Measurements from ENCODE around the gene DNAH10. TPM values are rescaled to one million over a fixed set of nuclear protein-coding genes. Genes with fewer than 3 reads are reported as not detected.
A peak's percentile ranks its signal among the peaks of the same experiment; 100 is the strongest.
"Not testable (repeated sequence)": the region's sequence is repeated elsewhere in the genome, so short reads cannot be mapped to it uniquely, and the experiment has no call there.

Gene DNAH10
- total RNA-seq, 6 experiments from 2014 or later = 0.19 to 1.1 (median 0.64) TPM

DNA sequence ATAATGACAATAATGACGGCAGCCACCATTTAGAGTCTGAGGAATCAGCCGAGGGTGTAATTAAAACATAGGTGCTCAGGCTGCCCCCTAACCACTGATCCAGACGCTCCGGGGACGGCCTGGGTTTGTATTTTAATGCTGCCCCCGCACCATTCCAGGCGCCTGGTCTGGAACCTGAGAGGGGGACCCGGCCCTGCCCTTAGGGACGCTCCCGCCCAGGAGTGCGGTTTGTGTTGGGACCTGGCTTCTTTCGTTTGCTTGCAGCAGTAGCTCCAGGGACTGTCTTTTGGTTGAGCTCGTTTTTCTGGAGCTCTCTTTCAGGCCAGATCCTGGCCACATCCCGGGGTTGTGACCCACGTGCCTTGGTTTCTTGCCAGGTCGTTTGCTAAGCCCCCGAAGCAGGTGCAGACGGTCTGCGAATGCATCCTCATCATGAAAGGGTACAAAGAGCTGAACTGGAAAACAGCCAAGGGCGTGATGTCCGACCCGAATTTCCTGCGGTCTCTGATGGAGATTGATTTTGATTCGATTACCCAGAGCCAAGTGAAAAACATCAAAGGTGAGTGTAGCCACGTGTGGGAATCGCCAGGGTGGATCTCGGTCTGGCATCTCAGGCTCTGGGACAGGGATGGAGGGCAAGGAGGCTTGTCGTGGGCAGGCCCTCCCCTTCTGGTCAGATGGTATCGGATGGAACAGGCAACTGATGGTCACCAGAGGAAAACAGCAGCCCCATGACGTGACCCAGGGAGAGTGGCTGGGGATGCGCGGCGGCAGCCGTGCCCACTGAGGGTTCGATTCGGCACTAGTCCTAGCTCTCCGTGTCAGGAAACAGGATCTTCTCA lies 147.0 kb downstream of the DNAH10 start:
- TF ChIP-seq, protein P1, sequence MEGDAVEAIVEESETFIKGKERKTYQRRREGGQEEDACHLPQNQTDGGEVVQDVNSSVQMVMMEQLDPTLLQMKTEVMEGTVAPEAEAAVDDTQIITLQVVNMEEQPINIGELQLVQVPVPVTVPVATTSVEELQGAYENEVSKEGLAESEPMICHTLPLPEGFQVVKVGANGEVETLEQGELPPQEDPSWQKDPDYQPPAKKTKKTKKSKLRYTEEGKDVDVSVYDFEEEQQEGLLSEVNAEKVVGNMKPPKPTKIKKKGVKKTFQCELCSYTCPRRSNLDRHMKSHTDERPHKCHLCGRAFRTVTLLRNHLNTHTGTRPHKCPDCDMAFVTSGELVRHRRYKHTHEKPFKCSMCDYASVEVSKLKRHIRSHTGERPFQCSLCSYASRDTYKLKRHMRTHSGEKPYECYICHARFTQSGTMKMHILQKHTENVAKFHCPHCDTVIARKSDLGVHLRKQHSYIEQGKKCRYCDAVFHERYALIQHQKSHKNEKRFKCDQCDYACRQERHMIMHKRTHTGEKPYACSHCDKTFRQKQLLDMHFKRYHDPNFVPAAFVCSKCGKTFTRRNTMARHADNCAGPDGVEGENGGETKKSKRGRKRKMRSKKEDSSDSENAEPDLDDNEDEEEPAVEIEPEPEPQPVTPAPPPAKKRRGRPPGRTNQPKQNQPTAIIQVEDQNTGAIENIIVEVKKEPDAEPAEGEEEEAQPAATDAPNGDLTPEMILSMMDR (IDR thresholded peaks at IDR 0.05) = no peak
- no peak overlapping the region for H3K27ac Mint-ChIP-seq
- H3K4me1 Mint-ChIP-seq (ENCODE audit: low read depth) = peaks cover 30% of the 10 kb centered on the region
- H3K9me3 Mint-ChIP-seq = no peaks in the 10 kb centered on the region
- H3K4me3 Mint-ChIP-seq = no peak overlapping the region
- H3K36me3 Mint-ChIP-seq (ENCODE audit: low read depth) = no peaks in the 10 kb centered on the region
- peaks cover 6% of the 10 kb centered on the region for H3K27me3 Mint-ChIP-seq (ENCODE audit: insufficient read depth)
- no peak for DNase-seq

DNA sequence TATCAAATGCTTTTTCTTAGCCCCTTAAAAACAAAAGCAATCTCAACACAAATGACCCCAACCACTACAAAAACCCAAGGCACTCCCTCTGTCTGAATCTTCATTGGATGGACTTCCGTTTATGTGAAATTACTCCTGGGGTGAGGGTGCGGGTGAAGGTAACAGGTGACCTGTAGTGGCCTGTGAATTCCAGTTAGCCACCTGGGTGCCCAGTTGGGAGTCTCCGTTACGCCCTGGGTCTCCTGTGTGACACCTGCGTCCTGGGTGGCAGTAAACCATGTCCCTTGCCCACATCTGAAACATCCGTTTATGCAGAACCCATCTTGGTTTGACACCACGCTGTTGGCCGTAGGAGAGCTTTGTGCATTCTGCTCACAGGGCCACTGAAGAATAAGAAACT lies 148.0 kb downstream of the DNAH10 start:
- no peak overlapping the region for H3K4me3 Mint-ChIP-seq
- DNase-seq = no peak
- H3K36me3 Mint-ChIP-seq (ENCODE audit: low read depth) = no peaks in the 10 kb centered on the region
- peaks cover 7% of the 10 kb centered on the region for H3K27me3 Mint-ChIP-seq (ENCODE audit: insufficient read depth)
- H3K9me3 Mint-ChIP-seq = no peaks in the 10 kb centered on the region
- H3K4me1 Mint-ChIP-seq (ENCODE audit: low read depth) = peaks cover 29% of the 10 kb centered on the region
- TF ChIP-seq, protein P1 (IDR thresholded peaks at IDR 0.05) = no peak
- H3K27ac Mint-ChIP-seq = no peak overlapping the region

DNA sequence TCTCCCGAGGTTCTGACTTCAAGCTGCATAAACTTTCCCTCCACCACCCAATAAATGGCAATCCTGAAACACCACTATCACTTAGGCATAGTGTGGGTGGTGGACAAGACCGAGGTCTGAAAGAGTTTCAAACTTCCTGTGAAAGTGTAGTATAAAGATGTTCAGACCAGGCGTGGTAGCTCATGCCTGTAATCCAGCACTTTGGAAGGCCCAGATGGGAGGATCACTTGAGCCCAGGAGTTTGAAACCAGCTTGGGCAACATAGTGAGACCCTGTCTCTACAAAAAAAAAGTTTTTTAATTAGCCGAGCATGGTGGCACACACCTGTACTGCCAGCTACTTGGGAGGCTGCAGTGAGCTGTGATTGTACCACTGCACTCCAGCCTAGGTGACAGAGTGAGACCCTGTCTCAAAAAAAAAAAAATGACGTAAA lies 148.7 kb downstream of the DNAH10 start:
- H3K27ac Mint-ChIP-seq = peak overlapping the region; percentile 22
- H3K4me3 Mint-ChIP-seq = no peak overlapping the region
- H3K27me3 Mint-ChIP-seq (ENCODE audit: insufficient read depth) = peaks cover 7% of the 10 kb centered on the region
- H3K36me3 Mint-ChIP-seq (ENCODE audit: low read depth) = no peaks in the 10 kb centered on the region
- peaks cover 22% of the 10 kb centered on the region for H3K4me1 Mint-ChIP-seq (ENCODE audit: low read depth)
- DNase-seq = no peak
- no peaks in the 10 kb centered on the region for H3K9me3 Mint-ChIP-seq
- TF ChIP-seq, protein P1 (IDR thresholded peaks at IDR 0.05) = no peak

DNA sequence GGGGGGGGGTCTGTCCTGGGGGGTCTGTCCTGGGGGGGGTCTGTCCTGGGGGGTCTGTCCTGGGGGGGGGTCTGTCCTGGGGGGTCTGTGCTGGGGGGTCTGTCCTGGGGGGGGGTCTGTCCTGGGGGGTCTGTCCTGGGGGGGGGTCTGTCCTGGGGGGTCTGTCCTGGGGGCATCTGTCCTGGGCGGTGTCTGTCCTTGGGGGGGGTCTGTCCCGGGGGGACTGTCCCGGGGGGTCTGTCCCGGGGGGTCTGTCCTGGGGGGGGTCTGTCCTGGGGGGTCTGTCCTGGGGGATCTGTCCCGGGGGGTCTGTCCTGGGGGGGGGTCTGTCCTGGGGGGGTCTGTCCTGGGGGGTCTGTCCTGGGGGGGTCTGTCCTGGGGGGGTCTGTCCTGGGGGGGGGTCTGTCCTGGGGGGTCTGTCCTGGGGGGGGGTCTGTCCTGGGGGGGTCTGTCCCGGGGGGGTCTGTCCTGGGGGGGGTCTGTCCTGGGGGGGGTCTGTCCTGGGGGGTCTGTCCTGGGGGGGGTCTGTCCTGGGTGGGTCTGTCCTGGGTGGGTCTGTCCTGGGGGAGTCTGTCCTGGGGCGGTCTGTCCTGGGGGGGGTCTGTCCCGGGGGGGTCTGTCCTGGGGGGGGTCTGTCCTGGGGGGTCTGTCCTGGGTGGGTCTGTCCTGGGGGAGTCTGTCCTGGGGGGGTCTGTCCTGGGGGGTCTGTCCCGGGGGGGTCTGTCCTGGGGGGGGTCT lies 149.7 kb downstream of the DNAH10 start:
- not testable (repeated sequence) for H3K27ac Mint-ChIP-seq

DNA sequence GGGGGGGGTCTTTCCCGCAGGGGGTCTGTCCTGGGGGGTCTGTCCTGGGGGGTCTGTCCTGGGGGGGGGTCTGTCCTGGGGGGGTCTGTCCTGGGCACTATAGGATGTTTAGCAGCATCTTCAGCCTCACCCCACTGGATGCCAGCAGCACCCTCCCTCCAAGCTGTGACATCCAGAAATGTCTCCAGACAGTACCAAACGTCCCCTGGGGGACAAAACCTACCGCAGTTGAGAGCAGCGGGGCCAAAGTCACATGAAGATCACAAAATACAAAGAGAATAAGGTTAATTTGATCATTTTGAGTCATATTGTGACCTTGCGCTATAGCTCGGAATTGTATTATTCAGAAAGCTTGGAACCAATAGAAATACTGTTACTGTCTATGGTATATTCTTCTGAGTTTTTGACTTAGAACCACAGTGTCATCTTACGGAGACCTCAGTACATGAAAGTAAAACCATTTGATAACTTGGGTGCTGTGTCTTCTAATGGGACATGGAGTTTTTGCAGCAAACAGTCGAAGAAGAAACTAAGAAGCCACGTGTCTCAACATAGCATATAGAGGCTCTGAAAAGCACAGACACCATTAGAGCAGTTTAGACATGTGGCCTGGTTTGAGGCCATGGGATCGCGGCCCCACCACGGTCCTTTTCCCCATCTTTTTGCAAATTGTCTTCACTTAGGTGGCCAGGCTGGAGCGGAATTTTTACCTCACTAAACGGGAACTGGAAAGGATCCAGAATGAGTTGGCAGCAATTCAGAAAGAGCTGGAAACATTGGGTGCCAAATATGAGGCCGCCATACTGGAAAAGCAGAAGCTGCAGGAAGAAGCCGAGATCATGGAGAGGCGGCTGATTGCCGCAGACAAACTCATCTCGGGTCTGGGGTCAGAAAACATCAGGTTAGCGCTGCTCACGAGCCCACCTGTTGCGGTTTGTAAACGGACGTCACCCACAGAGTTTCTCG lies 150.6 kb downstream of the DNAH10 start:
- TF ChIP-seq, protein P1 (IDR thresholded peaks at IDR 0.05) = no peak
- Mint-ChIP-seq H3K27ac (no peak overlapping the region), H3K36me3 (ENCODE audit: low read depth) (no peaks in the 10 kb centered on the region), H3K4me1 (ENCODE audit: low read depth) (peaks cover 18% of the 10 kb centered on the region), H3K9me3 (no peaks in the 10 kb centered on the region), H3K27me3 (ENCODE audit: insufficient read depth) (peaks cover 7% of the 10 kb centered on the region), H3K4me3 (no peak overlapping the region)
- no peak for DNase-seq

More for the DNA sequence above, 149.7 kb downstream of the DNAH10 start:
- H3K27me3 Mint-ChIP-seq (ENCODE audit: insufficient read depth); H3K9me3 Mint-ChIP-seq; H3K36me3 Mint-ChIP-seq (ENCODE audit: low read depth); H3K4me3 Mint-ChIP-seq; DNase-seq: not testable (repeated sequence)
- peaks cover 22% of the 10 kb centered on the region for H3K4me1 Mint-ChIP-seq (ENCODE audit: low read depth)
